Measurements from ENCODE around the gene GPR32.

GPR32 gene

DNA sequence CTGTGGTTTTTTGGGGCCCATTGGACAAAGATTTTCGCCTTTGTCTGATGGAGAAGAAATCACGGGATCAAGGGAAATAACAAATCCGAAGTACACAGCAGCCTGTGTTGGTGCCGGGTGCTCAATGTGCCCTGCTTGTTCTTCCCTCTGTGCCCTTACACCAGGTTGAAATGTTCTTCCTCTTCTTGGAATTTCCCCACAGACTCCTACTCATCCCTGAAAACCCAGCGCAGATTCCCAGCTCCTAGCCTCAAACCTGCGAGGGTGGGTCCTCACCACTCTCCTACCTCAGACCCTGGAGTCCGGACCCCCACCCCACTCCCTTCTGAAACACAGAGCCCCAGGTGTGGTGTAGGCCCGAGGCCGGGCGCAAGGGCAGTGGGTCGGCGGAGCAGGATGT, 15.1 kb downstream of the GPR32 start:
- DNase-seq = no peak

DNA sequence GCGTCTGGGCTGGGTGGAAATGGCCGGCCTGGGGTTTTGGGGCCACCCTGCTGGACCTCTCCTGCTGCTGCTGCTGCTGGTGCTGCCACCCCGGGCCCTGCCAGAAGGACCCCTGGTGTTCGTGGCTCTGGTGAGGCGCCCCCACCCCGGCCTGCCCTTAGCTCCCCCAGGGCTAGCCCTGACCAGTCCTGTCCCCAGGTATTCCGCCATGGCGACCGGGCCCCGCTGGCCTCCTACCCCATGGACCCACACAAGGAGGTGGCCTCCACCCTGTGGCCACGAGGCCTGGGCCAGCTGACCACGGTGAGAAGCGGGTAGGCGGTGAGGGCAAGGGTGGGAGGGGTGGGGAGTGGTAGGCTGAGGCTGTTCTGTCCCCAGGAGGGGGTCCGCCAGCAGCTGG, 20.1 kb downstream of the GPR32 start, which contains the start of gene ACP4:
Gene ACP4 (plus strand): TSS at position 20 of the 400 bp plus-strand sequence. CDS start 0 bp downstream, at position 20.
- no peak for DNase-seq

DNA sequence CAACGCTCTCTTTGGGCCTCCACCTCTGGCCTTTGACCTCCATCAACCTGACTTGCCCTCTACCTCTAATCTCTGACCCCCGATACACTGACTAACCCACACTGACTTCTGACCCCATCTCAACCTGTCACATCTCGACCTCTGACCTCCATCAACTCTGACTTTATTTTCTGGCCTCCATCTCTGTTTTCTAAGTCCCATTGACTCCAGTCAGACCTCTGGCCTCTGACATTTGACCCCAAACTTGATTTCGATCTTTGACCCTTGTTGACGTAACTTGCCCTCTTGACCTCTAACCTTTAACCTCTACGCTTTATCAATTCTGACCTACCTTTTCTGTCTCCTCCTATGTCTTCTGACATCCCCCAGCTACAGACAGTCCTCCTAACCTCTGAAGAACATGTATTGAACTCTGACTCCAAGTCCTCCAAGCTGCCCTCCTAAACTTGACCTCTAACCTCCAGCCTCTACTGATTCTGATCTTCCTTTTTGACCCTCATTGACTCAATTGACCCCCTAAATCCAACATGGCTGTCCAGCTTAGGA, 20.7 kb downstream of the GPR32 start:
- no peak for DNase-seq

DNA sequence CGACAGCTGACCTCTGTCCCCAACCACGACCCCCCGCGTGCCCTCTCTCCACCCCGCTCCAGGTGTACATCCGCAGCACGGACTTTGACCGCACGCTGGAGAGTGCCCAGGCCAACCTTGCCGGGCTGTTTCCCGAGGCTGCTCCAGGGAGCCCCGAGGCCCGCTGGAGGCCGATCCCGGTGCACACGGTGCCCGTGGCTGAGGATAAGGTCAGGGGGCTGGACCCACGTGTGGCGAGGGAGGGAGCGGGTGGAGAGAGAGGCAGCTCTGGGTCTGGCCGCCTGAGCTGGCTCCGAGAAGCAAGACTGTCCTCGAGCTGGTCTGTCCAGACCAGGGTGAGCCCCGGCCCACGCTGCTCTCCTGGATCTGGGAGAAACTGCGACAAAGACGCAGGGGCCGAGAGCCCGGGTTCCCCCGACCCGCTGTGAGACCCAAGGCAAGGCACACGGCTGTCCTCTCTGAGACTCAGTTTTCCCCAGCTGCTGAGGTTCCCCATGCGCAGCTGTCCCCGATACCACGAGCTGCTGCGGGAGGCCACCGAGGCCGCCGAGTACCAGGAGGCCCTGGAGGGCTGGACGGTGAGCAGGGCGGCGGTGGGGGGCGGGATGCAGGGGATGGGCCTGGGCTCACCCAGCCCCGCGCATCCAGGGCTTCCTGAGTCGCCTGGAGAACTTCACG, 21.5 kb downstream of the GPR32 start:
- DNase-seq = no peak

DNA sequence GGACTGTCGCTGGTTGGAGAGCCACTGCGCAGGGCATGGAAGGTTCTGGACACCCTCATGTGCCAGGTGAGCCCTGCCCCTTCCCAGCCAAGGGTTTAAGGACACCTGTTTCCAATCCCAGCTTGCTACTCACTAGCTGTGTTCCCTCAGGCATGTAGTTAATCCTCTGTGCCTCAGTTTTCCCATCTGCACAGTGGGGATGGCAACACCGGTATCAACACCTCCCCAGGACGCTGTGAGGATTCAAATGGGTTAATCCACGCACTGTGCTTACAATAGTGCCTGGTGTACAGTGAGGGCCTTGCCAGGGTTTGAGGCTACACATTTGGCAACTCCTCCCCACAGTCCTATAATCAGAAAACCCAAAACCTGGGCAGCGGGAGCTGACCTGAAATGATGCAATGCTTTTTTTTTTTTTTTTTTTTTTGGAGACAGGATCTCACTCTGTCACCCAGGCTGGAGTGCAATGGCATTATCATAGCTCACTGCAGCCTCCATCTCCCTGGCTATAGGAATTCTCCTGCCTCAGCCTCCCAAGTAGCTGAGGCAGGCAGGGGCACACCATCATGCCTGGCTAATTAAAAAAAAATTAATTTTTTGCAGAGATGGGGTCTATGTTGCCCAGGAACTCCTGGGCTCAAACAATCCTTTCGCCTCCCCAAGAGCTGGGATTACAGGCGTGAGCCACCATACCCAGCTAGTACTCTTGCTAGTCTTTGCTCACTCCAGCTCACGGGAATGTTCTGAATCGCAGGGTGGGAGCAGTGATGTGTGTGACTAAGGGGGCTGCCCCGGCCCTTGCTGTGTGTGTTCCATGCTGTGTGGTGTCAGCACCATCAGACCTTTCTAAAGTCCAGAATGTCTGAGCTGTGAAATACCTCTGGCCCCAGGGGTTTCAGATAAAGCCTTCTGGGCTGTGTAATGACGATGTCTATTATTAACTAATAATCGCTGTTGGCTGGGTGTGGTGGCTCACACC, 22.3 kb downstream of the GPR32 start:
- no peak for DNase-seq

DNA sequence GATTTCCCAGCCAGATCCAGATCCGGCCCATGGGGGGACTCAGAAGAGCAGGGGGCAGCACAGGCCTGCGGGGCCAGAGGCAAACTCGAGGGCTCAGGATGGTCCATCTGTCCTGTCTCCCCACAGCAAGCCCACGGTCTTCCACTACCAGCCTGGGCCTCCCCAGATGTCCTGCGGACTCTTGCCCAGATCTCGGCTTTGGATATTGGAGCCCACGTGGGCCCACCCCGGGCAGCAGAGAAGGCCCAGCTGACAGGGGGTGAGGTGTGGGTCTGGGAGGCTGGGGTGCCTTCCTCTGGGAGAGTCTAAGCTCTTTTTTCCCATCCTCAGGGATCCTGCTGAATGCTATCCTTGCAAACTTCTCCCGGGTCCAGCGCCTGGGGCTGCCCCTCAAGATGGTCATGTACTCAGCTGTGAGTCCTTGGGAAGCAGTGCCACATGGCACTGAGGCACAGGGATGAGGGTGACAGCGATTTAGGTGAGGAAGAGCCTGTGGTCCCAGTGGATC, 23.3 kb downstream of the GPR32 start:
- no peak for DNase-seq

DNA sequence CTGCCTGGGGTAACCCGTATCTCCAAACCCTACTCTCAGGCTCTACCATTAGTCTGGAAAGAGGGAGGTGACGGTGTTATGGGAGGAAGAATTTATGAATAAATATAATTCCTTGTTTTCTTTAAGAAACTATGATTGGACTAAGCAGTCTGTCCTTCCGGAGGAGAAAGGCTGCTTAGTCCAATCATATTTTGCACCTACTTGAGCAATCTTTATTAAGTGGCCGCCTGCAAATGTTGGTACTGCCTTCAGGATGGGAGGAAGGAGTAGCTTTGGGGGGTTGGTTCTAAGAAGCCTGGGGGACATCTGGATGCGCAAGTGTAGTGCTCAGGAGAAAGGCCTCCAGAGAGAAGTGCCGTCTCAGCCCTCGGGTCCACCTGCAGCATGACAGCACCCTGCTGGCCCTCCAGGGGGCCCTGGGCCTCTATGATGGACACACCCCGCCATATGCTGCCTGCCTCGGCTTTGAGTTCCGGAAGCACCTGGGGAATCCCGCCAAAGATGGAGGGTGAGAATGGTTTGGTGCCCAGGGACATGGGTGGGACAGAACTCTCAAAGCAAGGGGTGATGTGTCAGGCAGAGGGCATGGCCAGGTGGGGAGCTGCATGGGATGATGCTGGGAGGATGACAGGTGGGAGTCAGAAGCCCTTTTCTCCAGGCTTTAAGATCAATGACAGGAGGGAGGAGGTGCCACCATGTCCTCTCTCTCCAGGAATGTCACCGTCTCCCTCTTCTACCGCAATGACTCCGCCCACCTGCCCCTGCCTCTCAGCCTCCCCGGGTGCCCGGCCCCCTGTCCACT, 24.0 kb downstream of the GPR32 start:
- peak; percentile 54 for DNase-seq

DNA sequence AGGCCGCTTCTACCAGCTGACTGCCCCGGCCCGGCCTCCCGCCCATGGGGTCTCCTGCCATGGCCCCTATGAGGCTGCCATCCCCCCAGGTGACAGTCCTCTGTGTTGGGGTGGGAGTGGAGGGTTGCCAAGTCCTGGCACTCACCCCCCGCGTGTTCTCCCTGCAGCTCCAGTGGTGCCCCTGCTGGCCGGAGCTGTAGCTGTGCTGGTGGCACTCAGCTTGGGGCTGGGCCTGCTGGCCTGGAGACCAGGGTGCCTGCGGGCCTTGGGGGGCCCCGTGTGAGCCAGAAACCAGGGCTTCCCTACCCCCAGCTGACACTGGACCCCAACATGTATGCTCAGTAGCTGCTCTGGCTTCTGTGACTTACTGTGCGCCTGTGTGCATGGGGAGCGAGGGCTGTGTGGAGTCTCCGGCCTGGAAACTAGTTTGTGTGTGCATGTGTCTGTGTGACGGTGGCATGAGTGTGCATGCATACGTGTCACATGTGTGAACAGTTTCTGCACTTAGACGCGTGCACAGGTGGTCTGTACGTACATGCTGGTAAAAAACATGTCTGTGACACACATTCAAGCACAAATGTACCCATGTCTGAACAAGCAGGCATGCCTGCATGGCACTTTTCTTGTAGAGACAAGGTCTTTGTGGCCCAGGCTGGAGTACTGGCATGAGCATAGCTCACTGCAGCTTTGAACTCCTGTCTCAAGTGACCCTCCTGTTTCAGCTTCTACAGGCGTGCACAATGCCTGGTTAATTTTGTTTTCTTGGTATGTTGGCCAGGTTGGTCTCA, 24.8 kb downstream of the GPR32 start:
- no peak for DNase-seq

DNA sequence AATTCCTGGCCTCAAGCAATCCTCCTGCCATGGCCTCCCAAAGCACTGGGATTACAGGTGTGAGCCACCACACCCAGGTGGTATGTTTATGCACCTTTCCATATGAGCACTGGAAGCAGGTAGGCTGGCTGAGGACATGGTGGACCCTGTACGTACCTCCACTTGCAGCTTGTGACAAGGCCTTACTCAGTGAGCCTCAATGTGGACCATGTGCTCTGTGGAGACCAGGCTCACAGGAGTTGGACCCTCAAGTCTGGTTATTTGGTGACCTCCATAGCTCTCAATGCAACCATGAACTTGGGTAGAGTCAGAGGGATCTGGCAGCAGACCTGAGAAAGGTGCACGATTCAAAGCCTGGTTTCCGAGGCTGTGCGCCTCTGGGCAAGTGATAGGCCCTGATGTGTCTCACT, 25.4 kb downstream of the GPR32 start:
- DNase-seq = no peak

DNA sequence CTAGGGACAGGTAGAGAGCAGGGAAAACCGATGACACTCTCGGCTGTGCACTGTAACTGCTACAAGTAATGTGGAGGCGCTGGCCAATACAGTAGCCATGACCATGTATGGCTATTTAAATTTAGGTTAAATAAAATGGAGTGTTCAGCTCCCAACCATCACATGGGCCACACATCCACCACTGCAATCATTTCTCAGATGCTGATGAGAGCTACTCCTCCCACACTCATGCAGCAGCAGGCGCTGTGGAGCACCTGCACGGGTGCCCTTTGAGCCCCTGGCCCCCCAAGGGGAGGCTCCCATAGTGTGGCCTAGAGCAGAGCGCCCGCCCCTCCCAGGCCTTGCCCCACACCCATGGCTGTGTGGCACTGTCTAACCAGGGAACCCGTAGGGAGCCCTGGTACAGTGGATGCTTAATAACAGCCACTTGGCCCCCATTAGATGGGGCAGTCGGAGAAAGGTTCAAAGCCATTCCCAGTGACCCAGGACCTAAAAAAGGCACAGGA, 25.9 kb downstream of the GPR32 start:
- no peak for DNase-seq

DNA sequence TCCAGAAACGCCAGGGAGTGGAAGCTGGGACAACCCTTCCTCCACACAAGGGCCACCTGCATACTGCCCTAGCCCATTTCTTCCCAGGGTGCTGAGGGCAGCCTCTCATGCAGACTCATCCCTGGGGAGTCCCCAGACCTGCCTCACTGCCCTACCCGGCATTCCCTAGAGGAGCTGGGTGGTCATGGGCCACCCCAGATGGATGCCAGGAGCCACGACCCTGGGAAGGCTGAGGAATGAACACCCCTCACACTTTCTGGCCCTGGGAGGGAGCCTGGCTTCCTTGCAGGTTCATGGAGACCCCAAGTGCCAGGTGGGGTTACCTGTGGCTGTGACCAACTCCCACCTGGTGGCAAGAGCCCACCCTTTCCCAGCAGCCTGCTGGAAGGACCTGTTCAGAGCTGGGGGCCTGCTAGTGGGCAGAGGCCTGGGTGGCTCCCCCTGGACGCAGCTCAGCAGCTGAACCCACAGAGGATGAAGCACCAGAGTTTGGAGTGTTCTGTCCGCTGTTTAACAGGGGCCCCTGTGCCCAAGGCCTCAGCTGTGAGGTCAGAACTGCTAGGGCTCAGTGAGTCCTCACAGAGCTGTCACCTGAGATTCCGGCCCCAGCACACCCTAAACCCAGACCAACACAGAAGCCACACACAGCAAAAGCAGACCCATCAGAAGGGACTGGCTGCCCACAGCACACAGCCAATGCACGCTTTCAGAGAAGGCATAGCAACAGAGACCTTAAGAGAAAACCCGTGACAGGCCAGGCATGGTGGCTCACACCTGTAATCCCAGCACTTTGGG, 26.6 kb downstream of the GPR32 start:
- no peak for DNase-seq

DNA sequence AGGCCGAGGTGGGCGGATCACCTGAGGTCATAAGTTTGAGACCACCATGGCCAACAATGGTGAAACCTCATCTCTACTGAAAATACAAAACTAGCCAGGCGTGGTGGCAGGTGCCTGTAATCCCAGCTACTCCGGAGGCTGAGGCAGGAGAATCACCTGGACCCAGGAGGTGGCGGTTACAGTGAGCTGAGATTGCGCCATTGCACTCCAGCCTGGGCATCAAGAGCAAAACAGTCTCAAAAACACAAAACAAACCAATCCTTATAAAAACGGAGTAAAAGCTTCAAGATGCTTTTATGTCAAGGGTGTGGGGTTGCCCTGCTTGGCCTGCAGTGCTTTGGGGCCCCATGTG, 27.1 kb downstream of the GPR32 start:
- no peak for DNase-seq

DNA sequence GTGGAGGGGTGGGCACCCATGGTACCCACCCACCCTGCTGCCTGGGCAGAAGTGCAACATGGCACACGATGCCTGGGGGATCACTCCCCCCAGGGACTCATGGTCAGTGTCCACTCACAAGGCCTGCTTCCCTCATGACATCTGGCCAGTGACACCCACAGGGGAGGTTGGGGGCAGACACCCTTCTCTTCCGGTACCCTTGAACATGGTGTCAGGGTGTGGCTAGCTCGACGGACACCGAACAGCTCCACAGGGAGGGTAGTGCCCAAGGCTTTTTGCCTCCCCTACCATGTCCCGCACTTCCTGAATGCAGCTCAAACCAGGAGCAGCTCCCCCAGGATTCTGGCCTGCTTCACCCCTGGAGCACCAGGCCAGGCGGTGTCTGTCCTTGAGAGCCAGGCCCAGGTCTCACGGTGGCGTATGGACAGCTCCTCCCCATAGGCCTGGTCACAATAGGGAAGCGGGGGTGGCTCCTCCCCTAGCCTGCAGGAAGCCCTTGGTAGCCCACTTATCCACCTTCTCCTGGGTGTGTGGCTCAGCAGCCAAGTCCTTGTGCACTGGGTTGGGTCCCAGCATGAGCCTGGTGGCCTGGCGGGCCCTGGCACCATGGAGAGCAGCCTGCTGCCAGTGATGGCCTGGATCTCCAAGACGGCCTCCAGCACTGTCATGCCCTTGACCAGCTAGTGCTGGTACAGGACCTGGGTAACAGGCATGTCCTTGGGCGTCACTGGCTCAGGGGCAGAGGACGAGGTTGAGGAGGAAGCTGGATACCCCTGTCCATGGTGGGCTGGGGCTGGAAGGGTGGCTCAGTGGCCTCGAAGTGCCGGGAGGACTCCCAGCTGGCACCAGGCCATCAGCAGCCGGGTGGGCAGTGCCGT, 27.8 kb downstream of the GPR32 start:
- DNase-seq = no peak

DNA sequence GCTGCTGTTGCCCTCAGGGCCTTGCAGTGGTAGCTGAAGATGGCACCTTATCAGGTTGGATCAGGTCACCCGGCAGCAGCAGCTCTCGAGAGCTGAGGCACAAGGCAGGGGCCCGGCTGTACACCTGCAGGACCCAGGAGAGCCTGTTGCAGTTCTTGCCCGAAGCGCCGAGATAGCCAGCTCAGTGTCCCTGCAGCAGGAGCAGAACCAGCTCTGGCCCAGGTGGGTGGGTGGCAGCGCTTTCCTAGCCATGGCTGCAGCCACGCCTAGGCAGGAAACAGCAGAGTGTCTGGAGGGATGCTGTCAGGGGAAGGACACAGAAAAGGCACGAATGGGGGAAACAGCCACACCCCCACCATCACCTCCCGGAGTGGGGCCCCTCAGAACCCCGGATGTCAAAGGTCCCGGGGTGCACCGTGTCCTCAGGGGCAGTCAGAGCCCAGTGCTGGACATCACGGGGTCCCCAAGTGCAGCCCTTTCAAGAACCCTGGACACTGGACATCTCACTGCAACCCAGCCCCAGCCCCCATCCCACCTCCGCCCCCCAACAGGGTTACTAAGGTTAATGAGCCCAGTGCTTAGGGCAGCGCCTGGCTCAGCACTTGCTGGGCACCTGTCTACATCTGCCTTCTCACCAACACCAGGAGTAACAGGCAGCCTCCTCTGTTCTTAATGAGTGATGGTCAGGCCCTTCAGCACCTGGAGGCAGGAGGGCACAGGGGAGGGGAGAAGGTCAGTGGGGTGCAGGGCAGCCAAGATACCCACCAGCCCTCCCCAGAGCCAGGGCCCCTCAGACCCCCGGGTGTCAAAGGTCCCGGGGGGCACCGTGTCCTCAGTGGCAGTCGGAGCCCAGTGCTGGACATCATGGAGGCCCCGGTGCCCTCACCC, 28.6 kb downstream of the GPR32 start:
- no peak for DNase-seq

DNA sequence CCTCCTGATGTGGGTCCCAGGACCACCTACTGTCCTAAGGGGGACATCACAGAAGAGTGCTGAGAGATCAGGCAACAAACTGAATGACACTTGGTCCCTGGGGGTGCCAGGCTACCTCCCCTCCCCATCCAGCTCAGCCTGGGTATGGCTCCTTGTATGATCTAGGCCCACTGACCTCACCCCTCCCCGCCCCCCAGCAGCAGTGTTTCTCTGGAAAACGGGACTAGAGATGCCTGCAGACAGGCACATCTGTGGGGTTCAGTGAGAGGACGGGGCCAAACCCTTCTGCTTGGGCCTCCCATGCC, 29.2 kb downstream of the GPR32 start:
- DNase-seq = no peak

DNA sequence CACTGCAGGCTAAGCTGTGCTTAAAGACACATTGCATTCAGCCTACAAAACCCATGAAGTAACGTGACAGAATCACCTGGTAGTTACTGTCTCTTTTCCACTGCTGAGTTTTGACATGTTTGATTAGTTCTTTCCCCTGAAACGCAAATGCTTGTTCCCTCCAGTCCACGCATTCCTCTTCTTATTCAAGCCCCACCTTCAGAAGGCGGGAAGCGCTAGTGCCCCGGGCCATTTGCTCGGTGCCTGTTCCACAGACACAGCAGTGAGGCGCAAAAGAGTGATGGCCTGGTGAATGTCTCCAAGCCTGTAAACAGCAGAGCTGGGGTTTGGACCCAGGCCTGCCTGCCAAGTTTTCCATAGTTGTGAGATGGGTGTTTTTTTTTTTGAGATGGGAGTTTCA, 30.8 kb downstream of the GPR32 start:
- no peak for DNase-seq

DNA sequence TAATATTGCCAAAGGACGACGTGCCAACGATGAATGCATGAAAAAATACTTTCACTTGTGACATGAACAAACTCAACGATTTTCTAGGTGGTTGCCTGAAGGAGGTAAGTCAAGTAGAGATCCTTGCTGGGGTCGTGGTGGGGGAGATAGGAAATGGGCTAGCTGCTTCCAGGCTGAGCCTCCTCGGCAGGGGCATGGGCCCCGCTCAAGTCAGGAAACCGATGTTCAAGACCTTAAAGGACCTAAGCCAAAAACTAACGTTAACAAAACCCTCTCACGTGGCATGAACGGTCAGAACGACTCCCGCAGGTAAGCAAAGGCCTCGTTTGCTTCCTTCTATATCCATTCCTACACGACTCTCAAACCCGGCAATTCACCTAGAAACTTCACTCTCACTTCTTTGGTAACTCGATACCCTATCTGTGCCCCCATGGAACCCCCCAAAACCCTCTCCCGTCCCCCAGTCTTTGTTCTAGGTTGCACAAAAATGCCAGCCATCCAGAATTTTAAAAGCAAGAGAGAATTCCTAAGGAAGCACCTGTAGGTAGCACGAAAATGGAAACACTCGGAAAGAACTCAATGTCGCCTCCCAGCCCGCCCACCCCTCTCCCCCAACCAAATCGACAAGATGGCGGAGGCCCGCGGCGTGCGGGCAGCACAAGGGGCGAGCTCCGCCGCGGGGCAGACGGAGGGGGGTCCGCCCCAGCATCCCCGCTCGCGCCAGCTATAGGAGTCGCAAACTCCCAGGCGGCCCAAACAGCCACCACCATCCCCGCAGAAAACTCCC, 33.6 kb downstream of the GPR32 start:
- no peak for DNase-seq
